Smooth muscle cell (in vitro differentiated cells): Measurements from ENCODE around the gene RCAN3. TPM values are rescaled to one million over a fixed set of nuclear protein-coding genes. Genes with fewer than 3 reads are reported as not detected.

Source experiments
- DNase-seq: peaks from one replicate; lab custom pipeline; 2025; ENCODE audit not compliant: unreplicated experiment; lab: John Stamatoyannopoulos, UW
- H2AFZ ChIP-seq: fragments of 200-600 bp; sonication (generic); 2 replicates; pipeline ENCODE4 v1.6.0; 2016; ENCODE audit warnings: antibody characterized with exemption, low read depth, mild to moderate bottlenecking
- H3F3A ChIP-seq: fragments of 200-600 bp; sonication (generic); 2 replicates; pipeline ENCODE4 v1.6.0; 2017; ENCODE audit warnings: antibody characterized with exemption, low read depth
- H3K27ac ChIP-seq: fragments of 200-600 bp; sonication (generic); 2 replicates; pipeline ENCODE4 v1.5.1; 2016; ENCODE audit warnings: low read depth, mild to moderate bottlenecking
- H3K27me3 ChIP-seq: fragments of 200-600 bp; sonication (generic); 2 replicates; pipeline ENCODE4 v1.6.1; 2016; ENCODE audit warnings: low read depth, mild to moderate bottlenecking
- H3K36me3 ChIP-seq: fragments of 200-600 bp; sonication (generic); 2 replicates; pipeline ENCODE4 v1.5.1; 2016; ENCODE audit warnings: low read depth
- H3K4me1 ChIP-seq: fragments of 200-600 bp; sonication (generic); 2 replicates; pipeline ENCODE4 v1.5.1; 2016; ENCODE audit warnings: low read depth
- H3K4me2 ChIP-seq: fragments of 200-600 bp; sonication (generic); 2 replicates; pipeline ENCODE4 v1.6.0; 2016; ENCODE audit warnings: mild to moderate bottlenecking
- H3K4me3 ChIP-seq: fragments of 200-600 bp; sonication (generic); 2 replicates; pipeline ENCODE4 v1.5.1; 2016; ENCODE audit warnings: mild to moderate bottlenecking
- H3K79me2 ChIP-seq: fragments of 200-600 bp; sonication (generic); 2 replicates; pipeline ENCODE4 v1.6.0; 2016; ENCODE audit warnings: low read depth, mild to moderate bottlenecking
- H3K9ac ChIP-seq: fragments of 200-600 bp; sonication (generic); 2 replicates; pipeline ENCODE4 v1.6.0; 2016; ENCODE audit warnings: low read depth
- H3K9me3 ChIP-seq: fragments of 200-600 bp; sonication (generic); replicated peaks from 2 replicates; pipeline ENCODE4 v1.5.1; 2016; ENCODE audit warnings: low read depth
- H4K20me1 ChIP-seq: fragments of 200-600 bp; sonication (generic); 2 replicates; pipeline ENCODE4 v1.6.0; 2016; ENCODE audit warnings: low read depth
- CTCF ChIP-seq: fragments of 200-600 bp; sonication (generic); IDR thresholded peaks from 2 replicates; pipeline ENCODE4 v1.5.1; 2017; ENCODE audit warnings: borderline replicate concordance, mild to moderate bottlenecking, antibody characterized with exemption; ENCODE audit not compliant: insufficient read depth, poor library complexity, severe bottlenecking
- WGBS: methylation state at CpG from one replicate; pipeline ENCODE4 v1.1.7; 2016; ENCODE audit warnings: low lambda C conversion rate; 5-methylcytosine and 5-hydroxymethylcytosine counted together
- polyA plus RNA-seq: library from polyadenylated mRNA; unstranded; fragments of >200 nt; fragmentation: Nextera tagmentation; extraction: Ambion mirVana; gene quantifications from 2 replicates; pipeline ENCODE4 v1.2.1, GENCODE V29; 2016
- total RNA-seq: library from RNA; depleted of rRNA; stranded (reverse); fragments of >200 nt; gene quantifications from 2 replicates; pipeline ENCODE4 v1.2.3, GENCODE V29; 2014

Gene RCAN3
- total and polyA plus RNA-seq, 2 experiments from 2014 or later, result 4.5 to 20.0 TPM

DNA sequence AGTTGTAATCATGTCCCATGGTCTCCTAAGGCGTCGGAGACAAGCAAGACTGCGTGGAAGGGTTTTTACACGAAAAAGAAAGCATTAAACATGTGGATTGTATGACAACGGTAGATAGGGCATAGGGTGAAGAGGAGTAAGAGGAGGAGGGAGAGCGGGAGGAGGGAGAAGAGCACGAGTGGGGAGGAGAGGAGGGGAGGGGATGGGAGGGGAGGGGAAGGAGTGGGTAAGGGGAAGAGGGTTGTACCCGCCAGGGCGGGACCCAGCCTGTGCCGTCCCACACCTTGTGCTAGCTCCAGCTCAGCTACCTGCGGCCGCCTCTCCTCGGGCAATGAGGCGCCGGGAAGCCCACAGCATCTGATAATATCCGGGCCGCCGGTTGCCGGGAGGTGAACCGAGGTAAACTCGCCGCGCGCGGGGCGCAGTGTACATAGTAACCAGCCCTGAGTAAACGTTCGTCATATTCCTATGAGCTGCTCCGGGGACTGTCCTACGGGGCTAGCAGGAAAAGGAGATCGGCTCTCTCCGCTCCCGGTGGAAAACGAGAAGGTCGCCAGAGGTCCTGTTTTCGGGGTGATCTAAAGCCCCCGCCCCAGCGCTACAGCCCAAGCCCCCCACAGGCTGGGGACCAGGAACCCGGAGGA, 449 bp upstream of the RCAN3 start:
- Histone ChIP-seq H2AFZ (peak overlapping the region; percentile 95), H3F3A (no peaks in the 10 kb centered on the region), H3K79me2 (peaks cover 24% of the 10 kb centered on the region), H3K27me3 (no peaks in the 10 kb centered on the region), H3K9me3 (no peaks in the 10 kb centered on the region), H3K36me3 (no peaks in the 10 kb centered on the region), H3K4me3 (peak overlapping the region; percentile 82), H3K9ac (peak overlapping the region; percentile 76), H4K20me1 (peaks cover 3% of the 10 kb centered on the region), H3K4me1 (peaks cover 16% of the 10 kb centered on the region), H3K4me2 (peak overlapping the region; percentile 91), H3K27ac (peak overlapping the region; percentile 64)
- 2% methylated on average over 35 of the region's 39 CpGs for WGBS
- peak; percentile 77 for DNase-seq
- no peak for TF ChIP-seq CTCF

DNA sequence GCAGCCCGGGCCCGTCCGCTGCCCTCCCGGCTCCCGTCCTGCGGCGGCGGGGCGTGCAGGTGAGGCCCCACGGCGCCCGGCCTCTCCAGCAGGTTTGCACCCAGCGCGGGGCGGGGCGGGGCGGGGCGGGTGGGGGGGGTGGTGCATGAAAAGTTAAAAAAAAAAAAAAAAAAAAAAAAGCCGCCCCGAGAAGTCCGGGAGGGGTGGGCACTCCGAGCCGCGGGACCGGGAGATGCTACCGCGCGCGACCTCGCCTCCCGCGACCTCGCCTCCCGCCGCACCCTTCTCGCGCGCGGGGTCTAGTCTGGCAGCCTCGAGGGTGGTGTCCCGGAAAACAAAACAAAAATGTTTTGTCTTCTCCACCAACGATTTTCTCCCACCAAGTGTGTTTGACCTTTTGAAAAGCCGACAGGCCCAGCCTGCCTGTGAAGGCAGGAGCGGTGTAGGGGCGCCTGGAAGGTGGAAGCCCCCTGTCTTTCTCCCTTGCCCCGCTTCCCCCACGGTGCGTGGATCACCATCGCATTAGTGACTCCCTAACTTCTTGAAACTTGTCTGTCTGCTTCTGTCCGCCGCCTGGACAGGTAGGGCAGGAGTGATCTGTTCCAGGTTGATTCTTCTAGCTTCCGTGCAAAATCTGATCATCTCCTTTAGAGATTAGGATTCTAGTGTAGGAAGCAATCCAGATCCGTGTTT, 569 bp downstream of the RCAN3 start:
- H3K79me2 ChIP-seq, result peaks cover 30% of the 10 kb centered on the region
- H3K4me2 ChIP-seq, result peak overlapping the region; percentile 91
- no peak for DNase-seq
- no peaks in the 10 kb centered on the region for H3K27me3 ChIP-seq
- H3K36me3 ChIP-seq, result no peaks in the 10 kb centered on the region
- H3K9ac ChIP-seq, result peak overlapping the region; percentile 72
- H3K27ac ChIP-seq, result peak overlapping the region; percentile 44
- H4K20me1 ChIP-seq, result peaks cover 8% of the 10 kb centered on the region
- H3F3A ChIP-seq, result no peaks in the 10 kb centered on the region
- peaks cover 16% of the 10 kb centered on the region for H3K4me1 ChIP-seq
- 3% methylated on average over 35 of the region's 53 CpGs for WGBS
- no peak for TF ChIP-seq CTCF
- H3K4me3 ChIP-seq, result peak overlapping the region; percentile 82
- peak overlapping the region; percentile 88 for H2AFZ ChIP-seq
- H3K9me3 ChIP-seq, result no peaks in the 10 kb centered on the region

GRCh38 chr1:24503870-24504523, 1.4 kb downstream of the RCAN3 start:
- H3K27me3 ChIP-seq, result no peaks in the 10 kb centered on the region
- peaks cover 31% of the 10 kb centered on the region for H3K79me2 ChIP-seq
- no peaks in the 10 kb centered on the region for H3K36me3 ChIP-seq
- no peak overlapping the region for H3K9ac ChIP-seq
- peak overlapping the region; percentile 82 for H3K4me3 ChIP-seq
- H3K4me1 ChIP-seq, result peaks cover 16% of the 10 kb centered on the region
- no peak overlapping the region for H3K27ac ChIP-seq
- H4K20me1 ChIP-seq, result peaks cover 8% of the 10 kb centered on the region
- H3K9me3 ChIP-seq, result no peaks in the 10 kb centered on the region
- WGBS, result 60% methylated on average over 7 of the region's 7 CpGs
- H3F3A ChIP-seq, result no peaks in the 10 kb centered on the region
- no peak overlapping the region for H2AFZ ChIP-seq
- peak overlapping the region; percentile 91 for H3K4me2 ChIP-seq
- DNase-seq, result no peak
- TF ChIP-seq CTCF, result no peak
